ENCODE data around the gene SF3B1. TPM values are rescaled to one million over a fixed set of nuclear protein-coding genes. Genes with fewer than 3 reads are reported as not detected.
"Not testable (repeated sequence)": the region's sequence is repeated elsewhere in the genome, so short reads cannot be mapped to it uniquely, and the experiment has no call there.

Gene SF3B1
- total and polyA plus RNA-seq, 2 of the 13 experiments (the other 11 are each of a cell fraction or from before 2014, with no cell fraction given), result 387 to 750 TPM

GRCh38 chr2:197450935-197451358 lies 16.1 kb upstream of the SF3B1 start (continued):
- 0 out of 2 replicates have a peak, but pooled peaks have one; percentile 4 for TF ChIP-seq CEBPG (CRISPR knock-in tag; IDR thresholded peaks at IDR 0.05)
- peak; percentile 18; the same call in 1 of the 2 replicates for TF ChIP-seq GTF2F1 (IDR thresholded peaks at IDR 0.05; ENCODE audit: low read length)
- TF ChIP-seq MAFF (IDR thresholded peaks at IDR 0.05; ENCODE audit: low read depth, low read length), result peak; percentile 49; the same call in 1 of the 2 replicates
- peak; percentile 67; the same call in 1 of the 2 replicates for TF ChIP-seq DR1 (CRISPR knock-in tag; IDR thresholded peaks at IDR 0.05)
- TF ChIP-seq ZNF607 (CRISPR knock-in tag; IDR thresholded peaks at IDR 0.05; ENCODE audit: borderline replicate concordance), result 0 out of 2 replicates have a peak, but pooled peaks have one; percentile 26
- peak; percentile 60; the same call in 1 of the 2 replicates for TF ChIP-seq GATA4 (IDR thresholded peaks at IDR 0.05; ENCODE audit: borderline replicate concordance, low read depth)
- peak; percentile 32 for TF ChIP-seq CBX1 (IDR thresholded peaks at IDR 0.05; ENCODE audit: low read depth)
- peak; percentile 47; the same call in 1 of the 2 replicates for TF ChIP-seq MED1 (CRISPR knock-in tag; IDR thresholded peaks at IDR 0.05)
- peak; percentile 74; the same call in 1 of the 2 replicates for TF ChIP-seq MZF1 (CRISPR knock-in tag; IDR thresholded peaks at IDR 0.05; ENCODE audit: borderline replicate concordance)
- TF ChIP-seq TAF1 (CRISPR knock-in tag; IDR thresholded peaks at IDR 0.05), result peak; percentile 49
- 0 out of 2 replicates have a peak, but pooled peaks have one; percentile 25 for TF ChIP-seq CREBL2 (CRISPR knock-in tag; IDR thresholded peaks at IDR 0.05; ENCODE audit: borderline replicate concordance)
- TF ChIP-seq, protein P1, sequence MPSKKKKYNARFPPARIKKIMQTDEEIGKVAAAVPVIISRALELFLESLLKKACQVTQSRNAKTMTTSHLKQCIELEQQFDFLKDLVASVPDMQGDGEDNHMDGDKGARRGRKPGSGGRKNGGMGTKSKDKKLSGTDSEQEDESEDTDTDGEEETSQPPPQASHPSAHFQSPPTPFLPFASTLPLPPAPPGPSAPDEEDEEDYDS (CRISPR knock-in tag; IDR thresholded peaks at IDR 0.05), result peak; percentile 96
- TF ChIP-seq SMYD3 (CRISPR knock-in tag; IDR thresholded peaks at IDR 0.05), result peak; percentile 75; the same call in 1 of the 2 replicates
- TF ChIP-seq SNAPC2 (CRISPR knock-in tag; IDR thresholded peaks at IDR 0.05), result 0 out of 2 replicates have a peak, but pooled peaks have one; percentile 65
- TF ChIP-seq, protein P2, sequence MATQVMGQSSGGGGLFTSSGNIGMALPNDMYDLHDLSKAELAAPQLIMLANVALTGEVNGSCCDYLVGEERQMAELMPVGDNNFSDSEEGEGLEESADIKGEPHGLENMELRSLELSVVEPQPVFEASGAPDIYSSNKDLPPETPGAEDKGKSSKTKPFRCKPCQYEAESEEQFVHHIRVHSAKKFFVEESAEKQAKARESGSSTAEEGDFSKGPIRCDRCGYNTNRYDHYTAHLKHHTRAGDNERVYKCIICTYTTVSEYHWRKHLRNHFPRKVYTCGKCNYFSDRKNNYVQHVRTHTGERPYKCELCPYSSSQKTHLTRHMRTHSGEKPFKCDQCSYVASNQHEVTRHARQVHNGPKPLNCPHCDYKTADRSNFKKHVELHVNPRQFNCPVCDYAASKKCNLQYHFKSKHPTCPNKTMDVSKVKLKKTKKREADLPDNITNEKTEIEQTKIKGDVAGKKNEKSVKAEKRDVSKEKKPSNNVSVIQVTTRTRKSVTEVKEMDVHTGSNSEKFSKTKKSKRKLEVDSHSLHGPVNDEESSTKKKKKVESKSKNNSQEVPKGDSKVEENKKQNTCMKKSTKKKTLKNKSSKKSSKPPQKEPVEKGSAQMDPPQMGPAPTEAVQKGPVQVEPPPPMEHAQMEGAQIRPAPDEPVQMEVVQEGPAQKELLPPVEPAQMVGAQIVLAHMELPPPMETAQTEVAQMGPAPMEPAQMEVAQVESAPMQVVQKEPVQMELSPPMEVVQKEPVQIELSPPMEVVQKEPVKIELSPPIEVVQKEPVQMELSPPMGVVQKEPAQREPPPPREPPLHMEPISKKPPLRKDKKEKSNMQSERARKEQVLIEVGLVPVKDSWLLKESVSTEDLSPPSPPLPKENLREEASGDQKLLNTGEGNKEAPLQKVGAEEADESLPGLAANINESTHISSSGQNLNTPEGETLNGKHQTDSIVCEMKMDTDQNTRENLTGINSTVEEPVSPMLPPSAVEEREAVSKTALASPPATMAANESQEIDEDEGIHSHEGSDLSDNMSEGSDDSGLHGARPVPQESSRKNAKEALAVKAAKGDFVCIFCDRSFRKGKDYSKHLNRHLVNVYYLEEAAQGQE (IDR thresholded peaks at IDR 0.05; ENCODE audit: borderline replicate concordance in 1 of 2, low read depth in 1 of 2, low read length in 2 of 2), result peak in 1 of 2 experiments; percentile 35; a peak in 1 of 4 replicates
- TF ChIP-seq POLR2AphosphoS5 (IDR thresholded peaks at IDR 0.05; ENCODE audit: low read depth, low read length), result peak; percentile 96
- TF ChIP-seq ZNF33B (CRISPR knock-in tag; IDR thresholded peaks at IDR 0.05), result 0 out of 2 replicates have a peak, but pooled peaks have one; percentile 2
- TF ChIP-seq TFE3 (CRISPR knock-in tag; IDR thresholded peaks at IDR 0.05), result peak; percentile 33; the same call in 1 of the 2 replicates
- TF ChIP-seq ZNF280D (CRISPR knock-in tag; IDR thresholded peaks at IDR 0.05), result peak; percentile 51; the same call in 1 of the 2 replicates
- not testable (repeated sequence) for TF ChIP-seq GABPA (IDR thresholded peaks at IDR 0.05; ENCODE audit: low read depth, low read length)
- 0 out of 2 replicates have a peak, but pooled peaks have one; percentile 27 for TF ChIP-seq GABPA (CRISPR knock-in tag; IDR thresholded peaks at IDR 0.05; ENCODE audit: low read depth)
